CD4-positive, CD25-positive, alpha-beta regulatory T cell (primary cell): ENCODE results near the gene RANBP9. TPM values are rescaled to one million over a fixed set of nuclear protein-coding genes. Genes with fewer than 3 reads are reported as not detected.

Experiments used
- ATAC-seq, 2 donors: fragments of 150-1000 bp; cut with Tn5 transposase; one replicate each; pipeline ENCODE4 v1.10.0; 2021; ENCODE audit warnings: low read depth in 2 of 2, moderate number of reproducible peaks in 2 of 2, moderate library complexity in 1 of 2
- DNase-seq, 3 donors: peaks; one replicate each; pipeline versions ENCODE4 v3.0.0 to v3.0.0-alpha.2; 2012 to 2022; ENCODE audit warnings: mixed read lengths in 1 of 3
- H3K27ac ChIP-seq: one replicate; pipeline ENCODE4 v1.7.0; 2013; ENCODE audit warnings: mild to moderate bottlenecking, low read length; ENCODE audit not compliant: insufficient read depth, poor library complexity, severe bottlenecking
- H3K27me3 ChIP-seq: one replicate; pipeline ENCODE4 v1.7.0; 2013; ENCODE audit warnings: low read length; ENCODE audit not compliant: control insufficient read depth, insufficient read depth
- H3K36me3 ChIP-seq: one replicate; pipeline ENCODE4 v1.7.0; 2013; ENCODE audit warnings: mild to moderate bottlenecking, low read length, moderate library complexity; ENCODE audit not compliant: control insufficient read depth, insufficient read depth
- H3K4me1 ChIP-seq: 2 replicates; pipeline ENCODE4 v1.7.0; 2013; ENCODE audit warnings: mild to moderate bottlenecking, low read length; ENCODE audit not compliant: insufficient read depth, control insufficient read depth, poor library complexity, severe bottlenecking
- H3K4me3 ChIP-seq: one replicate; pipeline ENCODE4 v1.7.0; 2013; ENCODE audit warnings: low read depth, mild to moderate bottlenecking, low read length, moderate library complexity
- H3K9me3 ChIP-seq, 2 experiments: 1 replicate in 1 of 2; 2 replicates in 1 of 2; pipeline ENCODE4 v1.7.0; 2013; ENCODE audit warnings: low read length in 2 of 2, mild to moderate bottlenecking in 1 of 2, moderate library complexity in 1 of 2; ENCODE audit not compliant: control insufficient read depth in 2 of 2
- H3K27ac Mint-ChIP-seq, 3 donors: one replicate each; pipeline ENCODE4 v1.8.0; 2020 to 2022; ENCODE audit warnings: mild to moderate bottlenecking in 3 of 3, mixed read lengths in 3 of 3, moderate library complexity in 2 of 3
- H3K27me3 Mint-ChIP-seq: one replicate; pipeline ENCODE4 v1.8.0; 2022; ENCODE audit warnings: mild to moderate bottlenecking, mixed read lengths
- H3K36me3 Mint-ChIP-seq: one replicate; pipeline ENCODE4 v1.8.0; 2020; ENCODE audit warnings: mixed read lengths
- H3K4me1 Mint-ChIP-seq, 4 donors: one replicate each; pipeline ENCODE4 v1.8.0; 2020 to 2022; ENCODE audit warnings: mixed read lengths in 4 of 4, mild to moderate bottlenecking in 1 of 4
- H3K4me3 Mint-ChIP-seq, 4 donors: one replicate each; pipeline ENCODE4 v1.8.0; 2020 to 2022; ENCODE audit warnings: mild to moderate bottlenecking in 4 of 4, mixed read lengths in 4 of 4, moderate library complexity in 3 of 4
- H3K9me3 Mint-ChIP-seq, 7 donors: one replicate each; pipeline ENCODE4 v1.8.0; 2020 to 2022; ENCODE audit warnings: mixed read lengths in 7 of 7, mild to moderate bottlenecking in 3 of 7, moderate library complexity in 2 of 7
- polyA plus RNA-seq, 4 donors: library from polyadenylated mRNA; unstranded; fragments of 300-500 nt; fragmentation: Illumina TruSeq; gene quantifications; one replicate each; pipeline ENCODE4 v1.2.3, GENCODE V29; 2021
- total RNA-seq: library from RNA; stranded (reverse); gene quantifications from one replicate; pipeline ENCODE4 v1.2.3, GENCODE V29; 2022

RANBP9 gene
- total and polyA plus RNA-seq, 5 donors from 2014 or later, result 5.6 to 85.5 (median 11.0) TPM

DNA sequence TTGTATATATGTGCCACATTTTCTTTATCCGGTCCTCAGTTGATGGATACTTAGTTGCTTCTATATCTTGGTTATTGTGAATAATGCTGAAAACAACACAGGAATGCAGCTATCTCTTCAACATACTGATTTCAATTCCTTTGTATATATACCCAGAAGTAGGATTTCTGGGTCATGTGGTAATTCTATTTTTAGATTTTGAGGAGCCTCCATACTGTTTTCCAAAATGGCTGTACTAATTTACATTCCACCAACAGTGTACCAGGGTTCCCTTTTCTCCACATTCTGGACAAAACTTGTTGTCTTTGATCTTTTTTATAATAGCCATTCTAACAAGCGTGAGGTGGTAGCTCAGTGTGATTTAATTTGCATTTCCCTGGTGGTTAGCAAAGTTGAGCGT lies 135.6 kb downstream of the RANBP9 start:
- Mint-ChIP-seq H3K9me3 (no peaks in the 10 kb centered on the region), H3K4me3 (peak overlapping the region; percentile 67 to 99 (median 77)), H3K36me3 (peaks cover 9% of the 10 kb centered on the region), H3K27ac (peak overlapping the region in 1 of 3 donors; percentile 95), H3K4me1 (peaks cover 9 to 35% (median 24%) of the 10 kb centered on the region in 4 donors), H3K27me3 (peaks cover 18% of the 10 kb centered on the region)
- no peak for DNase-seq
- Histone ChIP-seq H3K4me3 (no peak overlapping the region), H3K9me3 (no peaks in the 10 kb centered on the region), H3K27ac (no peak overlapping the region), H3K4me1 (peaks cover 5% of the 10 kb centered on the region), H3K36me3 (peaks cover 10% of the 10 kb centered on the region), H3K27me3 (no peaks in the 10 kb centered on the region)
- no peak for ATAC-seq

DNA sequence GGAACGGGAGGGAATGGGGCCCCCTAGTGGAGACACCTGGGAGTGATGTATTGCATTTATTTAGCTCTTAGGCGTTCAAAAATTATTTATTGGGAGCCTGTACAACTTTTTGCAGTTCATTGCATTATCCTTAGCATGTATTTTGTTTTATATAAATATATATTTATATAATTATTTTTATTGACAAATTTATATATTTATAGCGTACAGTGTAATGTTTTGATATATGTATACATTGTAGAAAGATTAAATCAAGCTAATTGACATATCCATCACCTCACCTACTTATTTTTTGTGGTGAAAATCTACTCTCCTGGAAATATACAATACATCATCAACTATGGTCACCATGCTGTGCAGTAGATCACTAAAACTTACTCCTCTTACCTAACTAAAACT lies 136.3 kb downstream of the RANBP9 start:
- ATAC-seq, result no peak
- H3K27ac Mint-ChIP-seq, result peak overlapping the region; percentile 95 to 98 (median 98)
- Histone ChIP-seq H3K27ac (peak overlapping the region; percentile 87), H3K9me3 (no peaks in the 10 kb centered on the region), H3K4me3 (peak overlapping the region; percentile 66), H3K4me1 (peaks cover 5% of the 10 kb centered on the region), H3K27me3 (no peaks in the 10 kb centered on the region), H3K36me3 (peaks cover 6% of the 10 kb centered on the region)
- peaks cover 3% of the 10 kb centered on the region for H3K36me3 Mint-ChIP-seq
- peak overlapping the region; percentile 98 to 99 (median 99) for H3K4me3 Mint-ChIP-seq
- peaks cover 9 to 35% (median 24%) of the 10 kb centered on the region in 4 donors for H3K4me1 Mint-ChIP-seq
- DNase-seq, result no peak
- no peaks in the 10 kb centered on the region for H3K9me3 Mint-ChIP-seq
- peaks cover 22% of the 10 kb centered on the region for H3K27me3 Mint-ChIP-seq

DNA sequence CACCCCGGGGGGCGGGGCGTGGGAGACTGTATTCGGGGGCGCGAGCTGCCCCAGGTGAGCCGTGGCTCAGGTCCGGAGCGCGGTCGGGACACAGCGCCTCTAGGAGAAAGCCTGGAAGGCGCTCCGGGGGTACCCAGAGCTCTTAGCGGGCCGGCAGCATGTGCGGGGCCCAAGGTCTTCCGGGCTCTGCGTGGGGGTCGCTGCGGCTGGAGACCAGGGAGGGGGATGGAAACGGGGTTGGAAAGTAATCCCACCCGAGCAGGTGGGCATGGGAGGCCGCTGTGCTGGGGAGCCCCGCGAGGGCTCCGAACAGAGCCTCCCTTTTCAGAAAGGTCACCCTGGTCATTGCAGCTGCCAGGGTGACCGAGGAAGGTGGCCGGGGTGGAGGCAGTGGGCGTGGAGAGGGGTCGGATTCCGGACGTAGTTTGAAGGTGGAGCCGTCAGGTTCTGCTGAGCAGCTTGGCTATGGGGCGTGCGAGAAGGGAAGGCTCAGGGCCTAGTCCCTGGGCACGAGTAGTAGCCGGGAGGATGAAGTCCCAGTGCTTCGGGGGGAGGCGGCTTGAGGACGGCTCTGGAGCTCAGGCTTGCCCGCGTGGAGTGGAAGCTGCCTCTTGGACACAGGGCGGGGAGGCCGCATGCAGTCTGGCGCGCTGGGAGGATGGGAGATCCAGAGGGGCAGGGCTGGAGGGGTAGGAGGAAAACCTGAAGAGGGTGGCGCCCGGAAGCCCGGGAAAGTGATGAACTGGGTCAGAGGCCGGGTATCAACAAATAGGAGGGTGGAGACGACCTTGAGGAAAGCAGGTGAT lies 136.9 kb downstream of the RANBP9 start, which contains the start of gene SIRT5:
Gene SIRT5 (plus strand): TSS at position 31 of the 806 bp plus-strand sequence. CDS start 9,510 bp downstream, outside the sequence.
- H3K4me3 ChIP-seq, result peak within 1 kb of the TSS; percentile 80
- peak; percentile 65 to 89 (median 73) for DNase-seq

DNA sequence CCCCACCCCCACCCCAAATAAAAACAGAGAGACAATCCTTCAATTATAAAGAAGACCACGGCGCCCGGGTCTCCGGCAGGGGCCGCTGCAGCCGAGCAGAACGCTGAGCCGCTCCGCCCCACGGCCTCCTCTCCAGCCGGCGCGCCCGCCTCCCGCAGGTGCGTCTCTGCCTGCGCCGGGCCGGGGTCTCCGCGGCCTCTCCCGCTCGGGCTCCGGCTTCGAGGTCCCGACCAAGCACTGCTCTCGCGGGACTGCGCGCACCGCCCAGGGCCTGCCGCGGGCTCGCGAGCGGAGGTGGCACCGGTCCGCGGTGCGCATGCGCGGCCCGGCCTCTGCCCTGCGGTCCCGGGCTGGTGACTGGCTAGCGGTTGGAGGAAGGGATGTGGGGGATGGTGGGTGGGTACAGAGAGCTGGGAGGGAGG lies 137.5 kb downstream of the RANBP9 start:
- no peaks in the 10 kb centered on the region for H3K9me3 ChIP-seq
- Mint-ChIP-seq H3K36me3 (no peaks in the 10 kb centered on the region), H3K27me3 (peaks cover 34% of the 10 kb centered on the region), H3K27ac (peak overlapping the region; percentile 95 to 98 (median 98)), H3K4me1 (peaks cover 9 to 35% (median 24%) of the 10 kb centered on the region in 4 donors), H3K4me3 (peak overlapping the region; percentile 98 to 99 (median 99)), H3K9me3 (no peaks in the 10 kb centered on the region)
- ATAC-seq (peak; percentile 82 to 88), DNase-seq (peak; percentile 90 to 97 (median 96))
- peaks cover 5% of the 10 kb centered on the region for H3K4me1 ChIP-seq
- peak overlapping the region; percentile 80 for H3K4me3 ChIP-seq
- peaks cover 3% of the 10 kb centered on the region for H3K27me3 ChIP-seq
- no peaks in the 10 kb centered on the region for H3K36me3 ChIP-seq
- peak overlapping the region; percentile 87 for H3K27ac ChIP-seq

More for the DNA sequence above, 136.9 kb downstream of the RANBP9 start, which contains the start of gene SIRT5:
- Mint-ChIP-seq H3K9me3 (no peaks in the 10 kb centered on the region), H3K27me3 (peaks cover 28% of the 10 kb centered on the region), H3K27ac (peak within 1 kb of the TSS; percentile 95 to 98 (median 98)), H3K4me1 (peaks cover 9 to 35% (median 24%) of the 10 kb centered on the region in 4 donors), H3K36me3 (no peaks in the 10 kb centered on the region), H3K4me3 (peak within 1 kb of the TSS; percentile 98 to 99 (median 99))
- peak; percentile 58 to 62 for ATAC-seq
- H3K9me3 ChIP-seq, result no peaks in the 10 kb centered on the region
- no peaks in the 10 kb centered on the region for H3K27me3 ChIP-seq
- peaks cover 5% of the 10 kb centered on the region for H3K4me1 ChIP-seq
- no peaks in the 10 kb centered on the region for H3K36me3 ChIP-seq
- H3K27ac ChIP-seq, result peak within 1 kb of the TSS; percentile 87

DNA sequence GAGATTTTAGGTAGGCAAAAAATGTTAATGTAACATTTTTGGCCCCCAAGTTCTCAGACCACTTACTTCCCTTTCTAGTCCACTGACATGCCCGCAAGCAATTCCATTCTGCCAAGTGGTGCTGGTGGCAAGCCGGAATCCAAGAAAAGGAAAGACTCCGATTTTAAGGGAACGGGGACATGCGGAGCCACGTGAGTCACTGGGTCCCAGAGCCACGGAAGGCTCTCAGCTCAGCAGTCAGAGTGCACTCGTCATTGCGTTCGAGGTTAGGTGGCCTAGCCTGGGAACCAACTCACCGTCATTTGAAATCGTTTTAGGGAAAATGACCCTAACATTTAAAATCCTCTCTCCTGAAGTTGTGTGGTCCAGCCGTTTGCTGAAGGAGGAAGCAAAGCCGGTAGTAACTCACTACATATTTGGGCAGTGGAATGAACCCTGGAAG lies 137.9 kb downstream of the RANBP9 start:
- Histone ChIP-seq H3K9me3 (no peaks in the 10 kb centered on the region), H3K36me3 (no peaks in the 10 kb centered on the region), H3K27me3 (peaks cover 3% of the 10 kb centered on the region), H3K4me3 (peak overlapping the region; percentile 80), H3K4me1 (peaks cover 5% of the 10 kb centered on the region), H3K27ac (peak overlapping the region; percentile 87)
- ATAC-seq (no peak), DNase-seq (no peak)
- peaks cover 37% of the 10 kb centered on the region for H3K27me3 Mint-ChIP-seq
- H3K36me3 Mint-ChIP-seq, result no peaks in the 10 kb centered on the region
- H3K27ac Mint-ChIP-seq, result peak overlapping the region; percentile 9 to 86 (median 51)
- H3K4me1 Mint-ChIP-seq, result peaks cover 9 to 35% (median 24%) of the 10 kb centered on the region in 4 donors
- no peaks in the 10 kb centered on the region for H3K9me3 Mint-ChIP-seq
- H3K4me3 Mint-ChIP-seq, result peak overlapping the region; percentile 76 to 99 (median 94)

DNA sequence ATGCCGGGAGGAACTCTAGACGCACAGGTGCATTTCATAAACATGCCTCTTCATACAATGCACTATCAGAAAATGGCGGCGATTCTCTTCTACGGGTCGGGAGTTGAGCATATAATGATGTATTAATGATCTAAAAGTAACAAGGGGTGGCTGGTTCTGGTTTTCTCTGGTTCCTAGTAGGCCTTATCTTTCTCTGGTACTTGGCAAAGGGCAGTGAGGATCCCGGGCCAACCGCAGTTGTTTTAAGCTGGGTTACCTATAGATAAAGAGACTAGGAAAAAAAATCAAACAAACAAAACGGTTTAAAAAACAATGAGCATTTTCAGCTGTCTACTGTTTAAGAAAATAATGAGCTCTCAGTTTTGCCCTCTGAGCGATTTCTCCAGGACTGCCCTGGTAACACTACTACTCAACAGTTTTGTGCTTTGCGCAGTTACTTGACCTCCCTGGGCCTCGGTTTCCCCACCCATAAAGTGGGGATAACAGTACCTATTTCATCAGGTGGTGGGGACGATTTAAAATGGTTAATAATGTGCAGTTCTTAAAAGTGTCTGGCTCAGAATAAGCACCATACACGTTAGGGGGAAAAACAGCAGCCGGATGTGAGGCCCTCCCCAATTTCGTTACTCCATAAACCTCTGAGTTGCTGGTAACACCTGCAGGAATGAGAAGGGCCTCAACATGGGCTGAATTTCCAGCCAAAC lies 138.5 kb downstream of the RANBP9 start:
- Histone ChIP-seq H3K4me1 (peaks cover 5% of the 10 kb centered on the region), H3K36me3 (no peaks in the 10 kb centered on the region), H3K27me3 (peaks cover 3% of the 10 kb centered on the region), H3K4me3 (peak overlapping the region; percentile 80), H3K27ac (peak overlapping the region; percentile 87), H3K9me3 (no peaks in the 10 kb centered on the region)
- no peak for DNase-seq
- no peaks in the 10 kb centered on the region for H3K9me3 Mint-ChIP-seq
- peak overlapping the region; percentile 56 to 86 (median 83) for H3K27ac Mint-ChIP-seq
- ATAC-seq, result no peak
- H3K36me3 Mint-ChIP-seq, result no peaks in the 10 kb centered on the region
- H3K4me3 Mint-ChIP-seq, result peak overlapping the region; percentile 76 to 99 (median 94)
- H3K4me1 Mint-ChIP-seq, result peaks cover 9 to 35% (median 24%) of the 10 kb centered on the region in 4 donors
- H3K27me3 Mint-ChIP-seq, result peaks cover 41% of the 10 kb centered on the region

DNA sequence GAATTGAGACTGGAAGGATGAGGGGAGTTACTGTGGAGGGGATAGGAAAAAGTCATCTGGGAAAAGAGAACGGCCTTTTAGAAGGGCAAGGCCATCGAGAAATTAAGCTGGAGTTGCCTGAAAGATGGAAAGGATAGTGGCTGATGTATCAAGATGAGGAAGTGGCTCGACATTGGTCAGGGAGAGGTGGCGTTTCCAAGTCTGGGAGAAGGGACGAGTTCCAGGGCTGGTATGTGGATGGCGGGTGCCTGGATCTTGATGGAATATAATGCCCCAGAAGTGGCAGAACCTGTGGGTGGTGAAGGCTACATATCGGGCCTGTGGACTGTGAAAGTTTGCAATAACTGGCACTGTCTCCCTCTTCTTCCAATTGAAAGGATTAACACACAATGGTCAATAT lies 139.4 kb downstream of the RANBP9 start:
- no peak for ATAC-seq
- Histone ChIP-seq H3K27ac (no peak overlapping the region), H3K36me3 (no peaks in the 10 kb centered on the region), H3K4me1 (peaks cover 5% of the 10 kb centered on the region), H3K4me3 (no peak overlapping the region), H3K27me3 (peaks cover 6% of the 10 kb centered on the region), H3K9me3 (no peaks in the 10 kb centered on the region)
- Mint-ChIP-seq H3K36me3 (no peaks in the 10 kb centered on the region), H3K4me3 (peak overlapping the region in 3 of 4 donors; percentile 42 to 99 (median 90)), H3K4me1 (peaks cover 7 to 35% (median 22%) of the 10 kb centered on the region in 4 donors), H3K9me3 (no peaks in the 10 kb centered on the region), H3K27me3 (peaks cover 46% of the 10 kb centered on the region), H3K27ac (peak overlapping the region; percentile 83 to 86 (median 85))
- DNase-seq, result no peak
